ENCODE data around the gene TUBB1.
A peak's percentile ranks its signal among the peaks of the same experiment; 100 is the strongest.

Gene TUBB1

DNA sequence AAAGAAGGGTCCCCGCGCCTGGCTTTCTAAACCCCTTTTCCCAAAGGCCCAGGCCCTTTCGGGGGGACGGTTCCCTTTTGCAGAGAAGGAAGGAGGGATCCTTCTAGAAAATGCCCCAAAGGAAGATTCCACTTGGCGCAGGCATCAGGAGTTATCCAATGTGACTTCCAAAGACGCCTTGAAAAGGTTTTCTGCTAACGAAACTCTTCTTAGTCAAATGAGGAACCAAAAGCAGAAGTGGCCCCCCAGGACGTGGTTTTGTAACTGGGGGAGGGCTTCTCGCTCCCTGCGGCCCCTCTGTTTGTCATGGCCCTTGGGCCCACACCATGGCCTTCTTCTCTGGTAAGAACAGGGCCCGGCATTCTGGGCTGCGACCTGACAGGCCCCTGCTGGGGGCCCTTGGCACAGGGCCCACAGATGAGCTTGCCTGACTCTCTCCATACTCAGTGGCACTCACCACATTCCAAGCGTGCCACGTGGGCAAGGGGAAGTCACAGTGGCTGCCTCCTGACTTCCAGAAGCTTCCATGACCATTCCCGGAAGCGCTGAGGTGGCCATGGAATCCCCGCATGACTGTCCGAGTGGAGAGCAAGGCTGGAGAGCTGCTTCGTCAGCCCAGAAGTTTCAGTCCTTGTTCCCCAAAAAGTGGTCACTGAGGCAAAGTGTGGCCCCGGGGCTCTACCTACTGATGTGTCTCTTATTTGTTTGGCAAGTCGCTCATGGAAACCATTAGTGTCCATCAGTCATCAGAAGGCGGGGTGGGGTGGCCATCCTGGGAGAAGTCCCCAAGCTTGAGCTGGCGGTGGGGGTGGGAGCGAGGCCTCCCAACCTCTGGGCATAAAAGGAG, 11.3 kb upstream of the TUBB1 start:
- Histone ChIP-seq H3K27me3 (replicated peaks; ENCODE audit: insufficient read depth, low read length) (no peaks in the 10 kb centered on the region), H3K27ac (ENCODE audit: low read length) (no peak overlapping the region), H3K9me3 (replicated peaks; ENCODE audit: insufficient read depth, low read length) (no peaks in the 10 kb centered on the region), H3K36me3 (replicated peaks; ENCODE audit: insufficient read depth, low read length) (no peaks in the 10 kb centered on the region), H3K4me2 (ENCODE audit: low read depth, low read length) (peak overlapping the region; percentile 96; the same call in 1 of the 2 replicates), H3K4me3 (ENCODE audit: low read length) (peak overlapping the region; percentile 67; the same call in 1 of the 2 replicates), H3K79me2 (ENCODE audit: low read length) (no peaks in the 10 kb centered on the region), H3K9me2 (replicated peaks; ENCODE audit: insufficient read depth, low read length) (no peaks in the 10 kb centered on the region), H3F3A (ENCODE audit: insufficient read depth, low read length) (peaks cover 23% of the 10 kb centered on the region), H4K20me1 (ENCODE audit: insufficient read depth, low read length) (no peaks in the 10 kb centered on the region), H3K9ac (ENCODE audit: low read length) (no peak overlapping the region), H2AFZ (ENCODE audit: low read length) (0 out of 2 replicates have a peak overlapping the region, but pooled peaks have one; percentile 29), H3K4me1 (ENCODE audit: low read length) (peaks cover 33% of the 10 kb centered on the region)
- no peak for DNase-seq
- no peak for TF ChIP-seq EZH2phosphoT487 (IDR thresholded peaks at IDR 0.05; ENCODE audit: low read length)
- TF ChIP-seq EZH2 (optimal IDR thresholded peaks at IDR 0.05; ENCODE audit: low read depth, low read length), result no peak
- TF ChIP-seq, protein P1, sequence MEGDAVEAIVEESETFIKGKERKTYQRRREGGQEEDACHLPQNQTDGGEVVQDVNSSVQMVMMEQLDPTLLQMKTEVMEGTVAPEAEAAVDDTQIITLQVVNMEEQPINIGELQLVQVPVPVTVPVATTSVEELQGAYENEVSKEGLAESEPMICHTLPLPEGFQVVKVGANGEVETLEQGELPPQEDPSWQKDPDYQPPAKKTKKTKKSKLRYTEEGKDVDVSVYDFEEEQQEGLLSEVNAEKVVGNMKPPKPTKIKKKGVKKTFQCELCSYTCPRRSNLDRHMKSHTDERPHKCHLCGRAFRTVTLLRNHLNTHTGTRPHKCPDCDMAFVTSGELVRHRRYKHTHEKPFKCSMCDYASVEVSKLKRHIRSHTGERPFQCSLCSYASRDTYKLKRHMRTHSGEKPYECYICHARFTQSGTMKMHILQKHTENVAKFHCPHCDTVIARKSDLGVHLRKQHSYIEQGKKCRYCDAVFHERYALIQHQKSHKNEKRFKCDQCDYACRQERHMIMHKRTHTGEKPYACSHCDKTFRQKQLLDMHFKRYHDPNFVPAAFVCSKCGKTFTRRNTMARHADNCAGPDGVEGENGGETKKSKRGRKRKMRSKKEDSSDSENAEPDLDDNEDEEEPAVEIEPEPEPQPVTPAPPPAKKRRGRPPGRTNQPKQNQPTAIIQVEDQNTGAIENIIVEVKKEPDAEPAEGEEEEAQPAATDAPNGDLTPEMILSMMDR (IDR thresholded peaks at IDR 0.05; ENCODE audit: low read length), result no peak

DNA sequence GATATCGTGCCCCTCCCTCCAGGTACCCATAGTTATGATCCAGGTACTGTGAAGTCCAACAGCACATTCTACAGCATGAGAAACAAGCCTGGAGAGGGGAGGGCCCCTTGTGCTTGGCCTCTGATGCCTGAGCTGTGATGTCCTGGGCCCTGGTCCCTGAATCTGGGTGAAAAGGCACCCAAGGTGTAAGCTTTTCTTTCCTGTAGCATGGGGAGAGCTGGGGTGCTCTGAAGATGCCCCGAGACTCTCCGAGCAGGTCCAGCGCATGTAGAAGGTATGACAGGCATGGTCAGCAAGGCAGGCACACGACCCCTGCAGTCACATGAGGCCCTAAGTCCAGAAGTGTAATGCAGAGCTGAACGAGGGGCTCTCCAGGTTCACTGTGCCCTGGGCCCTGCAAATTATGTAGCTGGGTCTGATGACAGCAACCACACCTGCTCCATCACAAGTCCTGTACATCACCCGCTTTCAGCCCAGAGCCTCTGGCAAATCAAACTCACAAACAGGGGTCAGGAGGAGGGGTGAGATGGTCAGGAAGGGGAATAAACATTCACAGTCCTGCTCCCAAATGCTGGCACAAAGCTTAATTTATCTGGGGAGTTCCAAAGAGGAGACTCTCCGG, 10.4 kb upstream of the TUBB1 start:
- Histone ChIP-seq H3K36me3 (replicated peaks; ENCODE audit: insufficient read depth, low read length) (no peaks in the 10 kb centered on the region), H2AFZ (ENCODE audit: low read length) (no peak overlapping the region), H3K27ac (ENCODE audit: low read length) (no peak overlapping the region), H3K9me3 (replicated peaks; ENCODE audit: insufficient read depth, low read length) (no peaks in the 10 kb centered on the region), H3K9me2 (replicated peaks; ENCODE audit: insufficient read depth, low read length) (no peaks in the 10 kb centered on the region), H3F3A (ENCODE audit: insufficient read depth, low read length) (peaks cover 23% of the 10 kb centered on the region), H3K4me3 (ENCODE audit: low read length) (no peak overlapping the region), H4K20me1 (ENCODE audit: insufficient read depth, low read length) (no peaks in the 10 kb centered on the region), H3K79me2 (ENCODE audit: low read length) (no peaks in the 10 kb centered on the region), H3K4me2 (ENCODE audit: low read depth, low read length) (no peak overlapping the region), H3K9ac (ENCODE audit: low read length) (no peak overlapping the region), H3K27me3 (replicated peaks; ENCODE audit: insufficient read depth, low read length) (no peaks in the 10 kb centered on the region), H3K4me1 (ENCODE audit: low read length) (peaks cover 31% of the 10 kb centered on the region)
- TF ChIP-seq, protein P1 (IDR thresholded peaks at IDR 0.05; ENCODE audit: low read length), result no peak
- TF ChIP-seq EZH2 (optimal IDR thresholded peaks at IDR 0.05; ENCODE audit: low read depth, low read length) (no peak), EZH2phosphoT487 (IDR thresholded peaks at IDR 0.05; ENCODE audit: low read length) (no peak)
- DNase-seq, result no peak

DNA sequence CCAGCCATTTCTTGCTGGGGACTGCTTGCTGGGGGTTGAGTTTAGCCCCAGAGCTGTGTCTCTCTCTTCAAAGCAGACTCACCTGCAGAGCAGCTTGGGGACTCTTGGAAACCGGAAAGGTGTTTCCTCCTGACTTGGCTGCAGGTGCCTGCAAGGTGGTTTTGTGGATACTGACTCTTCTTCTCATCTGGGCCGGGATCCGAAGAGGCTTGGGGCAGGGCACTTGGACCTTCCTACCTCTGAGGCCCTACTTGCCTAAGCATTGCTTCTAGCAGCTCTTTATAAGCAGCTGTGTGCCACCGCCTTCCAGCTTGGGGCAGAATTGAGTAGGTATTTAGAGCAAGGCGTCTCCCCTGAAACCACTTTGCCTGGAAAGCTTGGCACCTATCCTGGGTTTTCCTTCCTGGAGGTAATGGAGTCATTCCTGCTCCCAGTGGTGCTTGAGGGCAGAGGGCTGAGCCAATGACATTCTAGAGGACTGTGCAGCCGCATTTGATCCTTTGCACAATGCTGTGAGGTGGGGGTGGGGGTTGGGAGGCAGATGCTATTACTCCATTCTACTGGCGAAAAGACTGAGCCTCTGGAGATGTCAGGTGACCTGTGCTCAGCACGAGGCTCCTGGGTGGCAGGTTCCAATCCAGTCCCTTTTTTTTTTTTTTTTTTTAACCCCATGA, 8.8 kb upstream of the TUBB1 start:
- H3K4me3 ChIP-seq (ENCODE audit: low read length), result no peak overlapping the region
- no peaks in the 10 kb centered on the region for H4K20me1 ChIP-seq (ENCODE audit: insufficient read depth, low read length)
- H3K79me2 ChIP-seq (ENCODE audit: low read length), result no peaks in the 10 kb centered on the region
- peaks cover 16% of the 10 kb centered on the region for H3K4me1 ChIP-seq (ENCODE audit: low read length)
- peaks cover 8% of the 10 kb centered on the region for H3F3A ChIP-seq (ENCODE audit: insufficient read depth, low read length)
- no peak overlapping the region for H3K27ac ChIP-seq (ENCODE audit: low read length)
- no peaks in the 10 kb centered on the region for H3K36me3 ChIP-seq (replicated peaks; ENCODE audit: insufficient read depth, low read length)
- no peak overlapping the region for H3K9ac ChIP-seq (ENCODE audit: low read length)
- no peak overlapping the region for H3K4me2 ChIP-seq (ENCODE audit: low read depth, low read length)
- H2AFZ ChIP-seq (ENCODE audit: low read length), result no peak overlapping the region
- no peaks in the 10 kb centered on the region for H3K9me3 ChIP-seq (replicated peaks; ENCODE audit: insufficient read depth, low read length)
- DNase-seq, result no peak
- no peaks in the 10 kb centered on the region for H3K9me2 ChIP-seq (replicated peaks; ENCODE audit: insufficient read depth, low read length)
- TF ChIP-seq, protein P1 (IDR thresholded peaks at IDR 0.05; ENCODE audit: low read length), result no peak
- TF ChIP-seq EZH2phosphoT487 (IDR thresholded peaks at IDR 0.05; ENCODE audit: low read length), result no peak
- no peak for TF ChIP-seq EZH2 (optimal IDR thresholded peaks at IDR 0.05; ENCODE audit: low read depth, low read length)
- H3K27me3 ChIP-seq (replicated peaks; ENCODE audit: insufficient read depth, low read length), result no peaks in the 10 kb centered on the region
